DOHH2 (cell line): ENCODE measurements around the gene LHFPL6.

Source experiments
- H3F3A ChIP-seq: fragments of 200-600 bp; sonication (generic), shearing (Covaris generic); 2 replicates; pipeline ENCODE4 v1.6.0; 2016; ENCODE audit warnings: antibody characterized with exemption, mild to moderate bottlenecking; ENCODE audit not compliant: control insufficient read depth, insufficient read depth
- H3K27ac ChIP-seq: fragments of 200-600 bp; sonication (generic); 2 replicates; pipeline ENCODE4 v1.5.1; 2014; ENCODE audit warnings: low read depth, mild to moderate bottlenecking, low read length, moderate library complexity
- H3K27me3 ChIP-seq: fragments of 200-600 bp; sonication (generic); 2 replicates; pipeline ENCODE4 v1.6.1; 2014; ENCODE audit warnings: mild to moderate bottlenecking, low read length, mixed read lengths; ENCODE audit not compliant: control insufficient read depth
- H3K36me3 ChIP-seq: fragments of 200-600 bp; sonication (generic); 2 replicates; pipeline ENCODE4 v1.6.1; 2014; ENCODE audit warnings: mild to moderate bottlenecking, low read length, moderate library complexity, mixed read lengths; ENCODE audit not compliant: control insufficient read depth
- H3K4me1 ChIP-seq: fragments of 200-600 bp; sonication (generic); 2 replicates; pipeline ENCODE4 v1.6.1; 2014; ENCODE audit warnings: mild to moderate bottlenecking, low read length, mixed read lengths; ENCODE audit not compliant: control insufficient read depth
- H3K4me2 ChIP-seq: fragments of 200-600 bp; sonication (generic); 2 replicates; pipeline ENCODE4 v1.6.0; 2014; ENCODE audit warnings: mild to moderate bottlenecking, low read length, moderate library complexity
- H3K4me3 ChIP-seq: fragments of 200-600 bp; sonication (generic); 2 replicates; pipeline ENCODE4 v1.5.1; 2014; ENCODE audit warnings: mild to moderate bottlenecking, low read length, mixed read lengths
- H3K79me2 ChIP-seq: fragments of 200-600 bp; sonication (generic); 2 replicates; pipeline ENCODE4 v1.6.1; 2014; ENCODE audit warnings: mild to moderate bottlenecking, low read length, mixed read lengths; ENCODE audit not compliant: control insufficient read depth
- H3K9me2 ChIP-seq: fragments of 200-600 bp; sonication (generic); replicated peaks from 2 replicates; pipeline ENCODE4 v1.6.1; 2014; ENCODE audit warnings: mild to moderate bottlenecking, low read length, mixed read lengths; ENCODE audit not compliant: control insufficient read depth
- H3K9me3 ChIP-seq: fragments of 200-600 bp; sonication (generic); 2 replicates; pipeline ENCODE4 v1.6.1; 2014; ENCODE audit warnings: antibody characterized with exemption, low read length, mixed read lengths; ENCODE audit not compliant: control insufficient read depth, insufficient read depth
- H4K20me1 ChIP-seq: fragments of 200-600 bp; sonication (generic); 2 replicates; pipeline ENCODE4 v1.6.0; 2014; ENCODE audit warnings: low read depth, mild to moderate bottlenecking, antibody characterized with exemption, low read length, moderate library complexity; ENCODE audit not compliant: control insufficient read depth, insufficient read depth
- EZH2phosphoT487 ChIP-seq: fragments of 200-600 bp; sonication (generic); IDR thresholded peaks from 2 replicates; pipeline ENCODE4 v1.6.1; 2017; ENCODE audit warnings: borderline replicate concordance, mild to moderate bottlenecking, antibody characterized with exemption, low read length, moderate library complexity, mixed read lengths
- TF ChIP-seq, protein P1 (sequence below): fragments of 200-600 bp; sonication (generic); IDR thresholded peaks from one replicate; pipeline ENCODE4 v1.5.1; 2014; ENCODE audit warnings: antibody characterized with exemption, mild to moderate bottlenecking, low read depth, low read length; ENCODE audit not compliant: poor library complexity, severe bottlenecking

The LHFPL6 gene

GRCh38 chr13:39577203-39577602, 25.8 kb downstream of the LHFPL6 start:
- no peaks in the 10 kb centered on the region for H3K9me3 ChIP-seq
- H3K4me3 ChIP-seq, result no peak overlapping the region
- no peaks in the 10 kb centered on the region for H3K27me3 ChIP-seq
- H3K9me2 ChIP-seq, result no peaks in the 10 kb centered on the region
- TF ChIP-seq, protein P1, sequence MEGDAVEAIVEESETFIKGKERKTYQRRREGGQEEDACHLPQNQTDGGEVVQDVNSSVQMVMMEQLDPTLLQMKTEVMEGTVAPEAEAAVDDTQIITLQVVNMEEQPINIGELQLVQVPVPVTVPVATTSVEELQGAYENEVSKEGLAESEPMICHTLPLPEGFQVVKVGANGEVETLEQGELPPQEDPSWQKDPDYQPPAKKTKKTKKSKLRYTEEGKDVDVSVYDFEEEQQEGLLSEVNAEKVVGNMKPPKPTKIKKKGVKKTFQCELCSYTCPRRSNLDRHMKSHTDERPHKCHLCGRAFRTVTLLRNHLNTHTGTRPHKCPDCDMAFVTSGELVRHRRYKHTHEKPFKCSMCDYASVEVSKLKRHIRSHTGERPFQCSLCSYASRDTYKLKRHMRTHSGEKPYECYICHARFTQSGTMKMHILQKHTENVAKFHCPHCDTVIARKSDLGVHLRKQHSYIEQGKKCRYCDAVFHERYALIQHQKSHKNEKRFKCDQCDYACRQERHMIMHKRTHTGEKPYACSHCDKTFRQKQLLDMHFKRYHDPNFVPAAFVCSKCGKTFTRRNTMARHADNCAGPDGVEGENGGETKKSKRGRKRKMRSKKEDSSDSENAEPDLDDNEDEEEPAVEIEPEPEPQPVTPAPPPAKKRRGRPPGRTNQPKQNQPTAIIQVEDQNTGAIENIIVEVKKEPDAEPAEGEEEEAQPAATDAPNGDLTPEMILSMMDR, result no peak
- no peak for TF ChIP-seq EZH2phosphoT487
- H3K4me1 ChIP-seq, result peaks cover 64% of the 10 kb centered on the region
- H3K27ac ChIP-seq, result no peak overlapping the region
- H3K36me3 ChIP-seq, result peaks cover 26% of the 10 kb centered on the region
- H3F3A ChIP-seq, result no peaks in the 10 kb centered on the region
- H3K79me2 ChIP-seq, result peaks cover 80% of the 10 kb centered on the region
- peak overlapping the region; percentile 90 for H3K4me2 ChIP-seq
- H4K20me1 ChIP-seq, result no peaks in the 10 kb centered on the region

- H3K79me2 ChIP-seq, result peaks cover 77% of the 10 kb centered on the region
- H3K9me3 ChIP-seq, result peaks cover 6% of the 10 kb centered on the region; the same call in 1 of the 2 replicates
- TF ChIP-seq EZH2phosphoT487, result no peak
- TF ChIP-seq, protein P1, result no peak
- no peak overlapping the region for H3K4me3 ChIP-seq
- no peak overlapping the region for H3K4me2 ChIP-seq
- H3K27me3 ChIP-seq, result no peaks in the 10 kb centered on the region
- H3K4me1 ChIP-seq, result peaks cover 49% of the 10 kb centered on the region
- H3F3A ChIP-seq, result no peaks in the 10 kb centered on the region
- H3K9me2 ChIP-seq, result no peaks in the 10 kb centered on the region
- H4K20me1 ChIP-seq, result no peaks in the 10 kb centered on the region
- peaks cover 27% of the 10 kb centered on the region for H3K36me3 ChIP-seq
- H3K27ac ChIP-seq, result no peak overlapping the region
These were observed 27.3 kb downstream of the LHFPL6 start for GRCh38 chr13:39575641-39576238.

DNA sequence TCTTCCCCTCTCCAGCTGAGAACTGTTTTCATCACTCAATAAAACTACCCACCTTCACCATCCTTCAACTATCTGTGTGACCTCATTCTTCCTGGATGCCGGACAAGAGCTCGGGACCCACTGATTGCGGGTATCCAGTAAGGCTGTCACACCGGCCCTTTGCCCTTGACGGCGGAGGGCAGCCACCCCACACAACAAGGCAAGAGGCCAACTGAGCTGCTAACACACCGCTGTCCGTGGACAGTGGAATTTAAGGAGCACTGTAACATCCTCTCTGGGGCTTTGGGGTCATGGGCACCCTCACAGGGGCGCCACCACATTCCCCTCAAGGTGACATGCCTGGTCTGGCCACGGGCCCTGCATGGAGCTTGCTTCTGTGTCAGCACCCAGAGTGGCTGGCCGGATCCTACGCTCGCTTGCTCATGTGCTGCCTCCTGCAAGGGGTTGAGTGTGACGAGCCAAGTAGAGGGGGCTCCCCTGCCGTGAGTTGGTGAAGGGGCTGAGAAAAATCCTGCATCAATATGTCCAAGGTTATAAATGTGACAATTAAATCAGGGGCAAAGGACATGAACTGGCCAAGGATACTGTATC, 31.4 kb downstream of the LHFPL6 start:
- H3F3A ChIP-seq, result no peaks in the 10 kb centered on the region
- H3K9me3 ChIP-seq, result peaks cover 6% of the 10 kb centered on the region; the same call in 1 of the 2 replicates
- no peak overlapping the region for H3K27ac ChIP-seq
- H3K4me3 ChIP-seq, result no peak overlapping the region
- peaks cover 16% of the 10 kb centered on the region for H3K4me1 ChIP-seq
- H3K9me2 ChIP-seq, result no peaks in the 10 kb centered on the region
- H3K27me3 ChIP-seq, result no peaks in the 10 kb centered on the region
- TF ChIP-seq, protein P1, result no peak
- no peak for TF ChIP-seq EZH2phosphoT487
- no peaks in the 10 kb centered on the region for H4K20me1 ChIP-seq
- H3K79me2 ChIP-seq, result peaks cover 64% of the 10 kb centered on the region
- H3K4me2 ChIP-seq, result no peak overlapping the region
- H3K36me3 ChIP-seq, result peaks cover 10% of the 10 kb centered on the region
